PC-3 (cell line): Measurements from ENCODE around the gene TLR5. TPM values are rescaled to one million over a fixed set of nuclear protein-coding genes. Genes with fewer than 3 reads are reported as not detected.

Experiments
- ATAC-seq: fragments of 200-7000 bp; cut with Tn5 transposase; 2 replicates; pipeline ENCODE4 v1.9.1; 2020; ENCODE audit warnings: mild to moderate bottlenecking, moderate library complexity
- BruUV-seq: library from RNA; stranded (reverse); fragments of 400-500 nt; replicated peaks from 2 replicates; lab custom pipeline; 2021; lab: Mats Ljungman, UMichigan
- CTCF ChIA-PET: fragments of 300-600 bp; sonication (Branson Sonifier 250); formaldehyde crosslinking; loops from one replicate; lab custom pipeline; 2022; ENCODE audit warnings: antibody characterized with exemption; lab: Charles Lee
- POLR2A ChIA-PET: fragments of 300-600 bp; sonication (Branson Sonifier 250); formaldehyde crosslinking; loops from one replicate; lab custom pipeline; 2022; ENCODE audit warnings: antibody characterized with exemption; ENCODE audit not compliant: unreplicated experiment; lab: Charles Lee
- DNase-seq: peaks from one replicate; pipeline ENCODE4 v3.0.0-alpha.2; 2015
- H2AFZ ChIP-seq: fragments of 300-600 bp; sonication (generic); 2 replicates; pipeline ENCODE4 v1.6.0; 2016; ENCODE audit warnings: antibody characterized with exemption, low read length
- H3F3A ChIP-seq: fragments of 300-600 bp; sonication (generic); one replicate; pipeline ENCODE4 v1.6.0; 2017; ENCODE audit warnings: antibody characterized with exemption, low read length, control low read depth, mild to moderate bottlenecking; ENCODE audit not compliant: unreplicated experiment
- H3K27ac ChIP-seq: fragments of 300-600 bp; sonication (generic); 2 replicates; pipeline ENCODE4 v1.5.1; 2016; ENCODE audit warnings: mild to moderate bottlenecking, low read length
- H3K27me3 ChIP-seq: fragments of 300-600 bp; sonication (generic); 2 replicates; pipeline ENCODE4 v1.6.1; 2016; ENCODE audit warnings: low read length, mixed read lengths
- H3K36me3 ChIP-seq: fragments of 300-600 bp; sonication (generic); 2 replicates; pipeline ENCODE4 v1.6.1; 2016; ENCODE audit warnings: low read depth, mixed run types, low read length, mixed read lengths
- H3K4me1 ChIP-seq: fragments of 300-600 bp; sonication (generic); 2 replicates; pipeline ENCODE4 v1.5.1; 2016; ENCODE audit warnings: low read length; ENCODE audit not compliant: insufficient read depth
- H3K4me2 ChIP-seq: fragments of 300-600 bp; sonication (generic); 2 replicates; pipeline ENCODE4 v1.6.0; 2016; ENCODE audit warnings: low read length
- H3K4me3 ChIP-seq: fragments of 300-600 bp; sonication (generic); 2 replicates; pipeline ENCODE4 v1.5.1; 2016; ENCODE audit warnings: mild to moderate bottlenecking, low read length, mixed read lengths
- H3K79me2 ChIP-seq: fragments of 300-600 bp; sonication (generic); 2 replicates; pipeline ENCODE4 v1.6.1; 2017; ENCODE audit warnings: low read length, mixed read lengths
- H3K9ac ChIP-seq: fragments of 300-600 bp; sonication (generic); 2 replicates; pipeline ENCODE4 v1.6.0; 2016; ENCODE audit warnings: mild to moderate bottlenecking, low read length
- H3K9me2 ChIP-seq: fragments of 300-600 bp; sonication (generic); replicated peaks from 2 replicates; pipeline ENCODE4 v1.6.1; 2016; ENCODE audit warnings: mixed run types, low read length, mixed read lengths
- H3K9me3 ChIP-seq: fragments of 300-600 bp; sonication (generic); 2 replicates; pipeline ENCODE4 v1.6.1; 2016; ENCODE audit warnings: low read length, mixed read lengths
- H4K20me1 ChIP-seq: fragments of 300-600 bp; sonication (generic); 2 replicates; pipeline ENCODE4 v1.6.1; 2016; ENCODE audit warnings: low read length, mixed read lengths
- EZH2 ChIP-seq: fragments of 300-600 bp; sonication (generic); IDR thresholded peaks from one replicate; pipeline ENCODE4 v1.6.1; 2017; ENCODE audit warnings: antibody characterized with exemption, mild to moderate bottlenecking, low read length; ENCODE audit not compliant: unreplicated experiment
- EZH2phosphoT487 ChIP-seq: fragments of 300-600 bp; sonication (generic); IDR thresholded peaks from 2 replicates; pipeline ENCODE4 v1.6.1; 2018; ENCODE audit warnings: mild to moderate bottlenecking, antibody characterized with exemption, low read length, borderline replicate concordance
- intact Hi-C: fragments of 100-400 bp; cut with micrococcal nuclease; formaldehyde crosslinking; loops from 2 replicates; pipeline ENCODE4 v1.9.0; 2023
- total RNA-seq: library from RNA; depleted of rRNA; stranded (reverse); fragments of >200 nt; gene quantifications from 2 replicates; pipeline ENCODE4 v1.2.3, GENCODE V29; 2014
- TF ChIP-seq, protein P1 (sequence below): fragments of 300-600 bp; sonication (generic); conservative IDR thresholded peaks from 2 replicates; pipeline ENCODE4 v1.5.1; 2017; ENCODE audit warnings: antibody characterized with exemption, low read depth, mild to moderate bottlenecking, low read length

TLR5 gene
- total RNA-seq, 1 experiment from 2014 or later, result 1.2 TPM

DNA sequence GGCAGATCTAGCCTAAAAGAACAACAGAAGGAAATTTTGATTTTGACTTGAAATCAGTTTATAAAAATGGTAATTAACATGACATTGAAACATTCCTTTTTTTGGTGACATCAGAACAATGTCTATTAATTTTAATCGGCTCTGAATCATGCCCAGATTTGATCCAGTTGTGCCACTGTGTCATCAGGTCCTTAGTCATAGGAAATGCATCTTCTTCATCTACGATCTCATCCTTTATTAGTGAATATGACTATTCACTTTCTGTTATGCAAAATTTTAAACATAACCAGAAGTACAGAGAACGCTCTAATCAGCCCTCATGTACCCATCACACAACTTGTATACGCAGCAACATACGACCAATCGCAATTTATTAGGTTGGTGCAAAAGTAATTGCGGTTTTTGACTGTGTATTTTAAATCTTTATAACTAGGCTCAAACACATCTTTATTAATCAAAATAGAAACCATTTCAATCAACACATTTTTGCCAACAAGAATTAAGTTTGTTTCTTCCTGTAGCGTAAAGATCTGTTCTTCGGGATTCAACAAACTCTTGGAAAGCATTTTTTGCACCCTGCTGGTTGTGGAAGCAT, 40.3 kb upstream of the TLR5 start:
- Histone ChIP-seq H3K9ac (peak overlapping the region; percentile 6; the same call in 1 of the 2 replicates), H3K9me2 (no peaks in the 10 kb centered on the region), H3K4me2 (peak overlapping the region; percentile 8), H3F3A (no peaks in the 10 kb centered on the region), H3K36me3 (no peaks in the 10 kb centered on the region), H3K9me3 (no peaks in the 10 kb centered on the region), H3K4me3 (no peak overlapping the region), H3K27ac (peak overlapping the region; percentile 24; the same call in 1 of the 2 replicates), H3K27me3 (no peaks in the 10 kb centered on the region), H2AFZ (no peak overlapping the region), H3K4me1 (peaks cover 12% of the 10 kb centered on the region), H3K79me2 (no peaks in the 10 kb centered on the region), H4K20me1 (no peaks in the 10 kb centered on the region)
- POLR2A ChIA-PET, result no interaction called here
- DNase-seq (peak; percentile 67), ATAC-seq (peak; percentile 33; the same call in 1 of the 2 replicates)
- CTCF ChIA-PET, result no interaction called here
- no TSS peak for BruUV-seq
- intact Hi-C loops, result no loop called here
- TF ChIP-seq, protein P1, sequence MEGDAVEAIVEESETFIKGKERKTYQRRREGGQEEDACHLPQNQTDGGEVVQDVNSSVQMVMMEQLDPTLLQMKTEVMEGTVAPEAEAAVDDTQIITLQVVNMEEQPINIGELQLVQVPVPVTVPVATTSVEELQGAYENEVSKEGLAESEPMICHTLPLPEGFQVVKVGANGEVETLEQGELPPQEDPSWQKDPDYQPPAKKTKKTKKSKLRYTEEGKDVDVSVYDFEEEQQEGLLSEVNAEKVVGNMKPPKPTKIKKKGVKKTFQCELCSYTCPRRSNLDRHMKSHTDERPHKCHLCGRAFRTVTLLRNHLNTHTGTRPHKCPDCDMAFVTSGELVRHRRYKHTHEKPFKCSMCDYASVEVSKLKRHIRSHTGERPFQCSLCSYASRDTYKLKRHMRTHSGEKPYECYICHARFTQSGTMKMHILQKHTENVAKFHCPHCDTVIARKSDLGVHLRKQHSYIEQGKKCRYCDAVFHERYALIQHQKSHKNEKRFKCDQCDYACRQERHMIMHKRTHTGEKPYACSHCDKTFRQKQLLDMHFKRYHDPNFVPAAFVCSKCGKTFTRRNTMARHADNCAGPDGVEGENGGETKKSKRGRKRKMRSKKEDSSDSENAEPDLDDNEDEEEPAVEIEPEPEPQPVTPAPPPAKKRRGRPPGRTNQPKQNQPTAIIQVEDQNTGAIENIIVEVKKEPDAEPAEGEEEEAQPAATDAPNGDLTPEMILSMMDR, result no peak
- TF ChIP-seq EZH2 (no peak), EZH2phosphoT487 (no peak)

DNA sequence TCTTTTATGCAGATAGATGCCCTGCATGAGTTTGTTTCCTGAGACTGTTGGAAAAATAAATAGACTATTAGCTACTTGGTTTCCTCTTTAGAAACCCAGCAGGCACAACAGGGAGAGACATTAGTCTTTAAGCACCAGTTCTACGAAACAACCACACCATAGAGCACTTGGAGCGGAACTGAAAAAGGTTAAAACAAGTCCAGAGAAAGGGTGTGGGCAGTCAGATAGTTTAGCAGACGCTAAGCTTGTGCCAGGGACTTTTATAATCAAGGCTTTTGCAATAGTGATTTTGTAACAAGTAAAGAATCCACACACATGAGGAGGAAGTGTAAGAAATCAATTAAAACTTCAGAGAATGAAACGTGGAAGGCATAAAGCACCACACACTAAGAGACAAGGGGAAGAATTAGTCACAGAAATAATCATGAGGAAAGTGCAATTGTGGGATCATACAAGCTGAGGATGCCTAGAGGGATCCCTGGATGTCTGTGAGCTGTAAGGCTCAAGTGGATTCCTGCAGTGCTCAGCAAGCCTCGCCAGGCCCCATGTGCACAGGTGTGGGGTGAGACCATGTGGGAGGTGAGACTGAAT, 37.8 kb upstream of the TLR5 start:
- peaks cover 20% of the 10 kb centered on the region for H3K4me1 ChIP-seq
- H3K27ac ChIP-seq, result no peak overlapping the region
- no peaks in the 10 kb centered on the region for H3K36me3 ChIP-seq
- intact Hi-C loops, result no loop called here
- no peak overlapping the region for H3K4me2 ChIP-seq
- no peaks in the 10 kb centered on the region for H3K9me2 ChIP-seq
- H3K4me3 ChIP-seq, result no peak overlapping the region
- CTCF ChIA-PET, result no interaction called here
- DNase-seq (no peak), ATAC-seq (no peak)
- no TSS peak for BruUV-seq
- TF ChIP-seq, protein P1, result no peak
- TF ChIP-seq EZH2phosphoT487 (no peak), EZH2 (no peak)
- no peak overlapping the region for H2AFZ ChIP-seq
- H3K27me3 ChIP-seq, result no peaks in the 10 kb centered on the region
- POLR2A ChIA-PET, result no interaction called here
- no peaks in the 10 kb centered on the region for H3K79me2 ChIP-seq
- H3K9me3 ChIP-seq, result no peaks in the 10 kb centered on the region
- H3F3A ChIP-seq, result no peaks in the 10 kb centered on the region
- no peak overlapping the region for H3K9ac ChIP-seq
- no peaks in the 10 kb centered on the region for H4K20me1 ChIP-seq

DNA sequence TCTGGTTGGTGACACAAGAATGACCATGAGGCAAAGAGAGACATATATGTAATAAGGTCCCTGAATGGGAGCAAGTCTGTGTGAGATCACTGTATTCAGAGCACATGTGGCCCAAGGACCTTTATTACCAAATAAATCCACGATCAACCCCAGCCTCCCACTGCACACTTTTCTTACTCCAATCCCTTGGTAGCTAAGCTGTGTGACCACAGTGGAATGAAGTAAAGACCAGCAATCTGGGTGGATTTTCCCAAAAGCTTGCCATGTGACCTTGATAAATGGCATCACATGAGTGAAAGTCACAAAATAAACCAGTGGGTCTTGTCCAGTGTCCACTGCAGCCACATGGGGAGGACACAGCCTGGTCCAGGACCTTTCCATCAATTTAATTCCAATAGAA, 36.7 kb upstream of the TLR5 start:
- H3K4me3 ChIP-seq, result no peak overlapping the region
- no peaks in the 10 kb centered on the region for H3K27me3 ChIP-seq
- H3K36me3 ChIP-seq, result no peaks in the 10 kb centered on the region
- intact Hi-C loops, result no loop called here
- TF ChIP-seq EZH2, result no peak
- no peak for TF ChIP-seq EZH2phosphoT487
- H4K20me1 ChIP-seq, result no peaks in the 10 kb centered on the region
- no peak overlapping the region for H2AFZ ChIP-seq
- no peak for ATAC-seq
- H3K9me3 ChIP-seq, result no peaks in the 10 kb centered on the region
- H3K4me1 ChIP-seq, result peaks cover 20% of the 10 kb centered on the region
- no peaks in the 10 kb centered on the region for H3K79me2 ChIP-seq
- no peak overlapping the region for H3K27ac ChIP-seq
- H3K4me2 ChIP-seq, result no peak overlapping the region
- ChIA-PET CTCF (no interaction called here), POLR2A (no interaction called here)
- H3K9ac ChIP-seq, result no peak overlapping the region
- no peaks in the 10 kb centered on the region for H3K9me2 ChIP-seq
- no peaks in the 10 kb centered on the region for H3F3A ChIP-seq
- no TSS peak for BruUV-seq
- DNase-seq, result no peak
